ENCODE data around the gene ADAM12. TPM values are rescaled to one million over a fixed set of nuclear protein-coding genes. Genes with fewer than 3 reads are reported as not detected.

ADAM12 gene
- polyA plus RNA-seq, 3 donors: 19.7 to 23.0 (median 22.8) TPM

- DNase-seq: no peak
These were observed 245.2 kb downstream of the ADAM12 start for GRCh38 chr10:126143117-126143516.

DNA sequence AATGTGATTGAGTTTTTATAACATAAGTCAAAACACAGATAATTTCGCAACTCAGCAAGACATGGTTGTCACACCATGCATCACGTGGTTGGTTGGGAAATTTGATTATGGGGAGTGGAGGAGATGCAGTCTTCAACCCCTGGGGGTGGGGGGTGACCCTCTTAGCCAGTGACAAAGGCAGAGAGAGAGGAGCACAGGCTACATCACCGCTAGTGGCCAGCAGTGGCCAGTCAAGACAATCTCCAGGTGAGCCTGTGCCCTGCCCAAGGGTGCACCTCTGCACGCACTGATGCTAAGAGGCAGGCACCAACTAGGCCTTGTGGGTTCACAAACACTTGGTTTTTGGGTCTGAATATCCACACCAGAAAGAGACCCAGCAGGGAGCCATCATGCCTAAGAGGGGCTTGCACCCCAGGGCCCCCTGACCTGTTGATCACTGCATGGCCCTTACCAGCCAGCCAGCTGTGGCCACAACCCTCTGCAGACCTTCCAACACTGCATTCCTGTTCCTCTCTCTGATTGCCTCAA is 247.5 kb downstream of the ADAM12 start:
- no peak for DNase-seq

DNA sequence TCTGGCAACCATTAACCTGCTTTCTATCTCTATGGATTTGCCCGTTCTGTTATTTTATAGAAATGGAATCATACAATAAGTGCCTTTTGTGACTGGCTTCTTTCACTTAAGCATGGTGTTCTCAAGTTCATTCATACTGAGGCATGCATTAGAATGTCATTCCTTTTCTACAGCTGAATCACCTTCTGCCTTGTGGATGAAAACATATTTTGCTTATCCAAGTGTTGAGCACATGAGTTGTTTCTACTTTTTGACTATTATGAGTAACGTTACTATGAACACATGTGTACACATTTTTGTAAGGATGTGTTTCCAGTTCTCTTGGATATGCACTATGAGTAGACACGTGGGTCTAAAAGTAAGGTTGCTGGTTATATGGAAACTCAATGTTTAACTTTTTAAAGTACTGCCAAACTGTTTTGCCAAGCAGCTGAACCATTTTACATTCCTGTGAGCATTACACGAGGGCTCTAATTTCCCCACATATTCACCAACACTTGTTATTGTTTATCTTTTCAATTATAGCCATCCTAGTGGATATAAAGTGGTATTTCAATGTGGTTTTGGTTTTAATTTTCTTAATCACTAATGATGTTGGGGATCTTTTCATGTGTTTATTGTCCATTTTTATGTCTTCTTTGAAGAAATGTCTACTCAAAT is 250.6 kb downstream of the ADAM12 start:
- no peak for DNase-seq

DNA sequence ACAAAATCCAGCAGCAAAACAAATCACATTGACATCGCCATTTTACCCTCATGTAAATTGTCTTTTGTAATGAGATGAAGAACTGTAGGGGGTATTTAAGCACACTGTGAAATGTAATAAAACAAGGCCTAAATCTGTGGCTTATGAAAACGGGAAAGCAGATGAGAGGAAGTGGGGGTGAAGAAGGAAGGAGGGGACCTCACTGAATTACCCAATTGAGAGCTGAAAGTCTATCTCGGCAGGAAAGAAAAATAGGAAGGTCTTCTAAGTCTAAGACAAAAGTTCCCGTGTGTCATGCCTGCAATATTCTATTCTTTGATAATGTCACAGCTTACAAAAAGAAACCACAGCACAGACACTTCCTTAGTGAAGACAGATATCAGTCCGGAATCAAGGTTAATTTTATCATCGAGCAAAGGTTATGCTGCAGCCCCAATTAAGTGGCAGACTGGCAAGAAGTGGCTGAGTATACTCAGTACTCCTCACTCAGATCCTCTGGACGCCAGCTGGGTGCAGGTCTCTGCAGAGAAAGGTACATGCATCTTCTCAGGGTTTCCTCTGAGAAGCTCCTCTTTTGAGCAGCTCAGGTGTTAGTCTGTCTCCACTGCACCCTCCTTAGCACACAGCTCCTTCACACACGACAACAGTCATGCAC is 252.2 kb downstream of the ADAM12 start:
- no peak for DNase-seq

DNA sequence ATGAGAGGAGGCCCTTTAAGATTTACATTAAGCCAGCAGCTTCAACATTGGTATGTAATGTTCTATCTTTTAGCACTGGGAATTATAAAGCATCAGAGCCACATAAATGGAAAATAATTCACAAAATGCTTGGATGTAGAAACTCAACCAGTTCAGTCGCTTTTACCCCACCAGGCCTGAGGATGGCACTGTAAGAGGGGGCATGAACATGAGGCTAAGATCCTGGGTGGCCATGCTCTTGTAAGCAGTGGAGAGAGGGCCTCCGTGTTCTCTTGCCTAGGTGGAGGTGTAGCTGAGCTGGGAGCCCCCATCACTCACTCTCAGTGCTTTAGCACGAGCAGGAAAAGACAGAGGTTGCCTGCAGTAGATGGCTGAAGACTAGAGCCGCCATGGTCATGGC is 253.1 kb downstream of the ADAM12 start:
- no peak for DNase-seq

DNA sequence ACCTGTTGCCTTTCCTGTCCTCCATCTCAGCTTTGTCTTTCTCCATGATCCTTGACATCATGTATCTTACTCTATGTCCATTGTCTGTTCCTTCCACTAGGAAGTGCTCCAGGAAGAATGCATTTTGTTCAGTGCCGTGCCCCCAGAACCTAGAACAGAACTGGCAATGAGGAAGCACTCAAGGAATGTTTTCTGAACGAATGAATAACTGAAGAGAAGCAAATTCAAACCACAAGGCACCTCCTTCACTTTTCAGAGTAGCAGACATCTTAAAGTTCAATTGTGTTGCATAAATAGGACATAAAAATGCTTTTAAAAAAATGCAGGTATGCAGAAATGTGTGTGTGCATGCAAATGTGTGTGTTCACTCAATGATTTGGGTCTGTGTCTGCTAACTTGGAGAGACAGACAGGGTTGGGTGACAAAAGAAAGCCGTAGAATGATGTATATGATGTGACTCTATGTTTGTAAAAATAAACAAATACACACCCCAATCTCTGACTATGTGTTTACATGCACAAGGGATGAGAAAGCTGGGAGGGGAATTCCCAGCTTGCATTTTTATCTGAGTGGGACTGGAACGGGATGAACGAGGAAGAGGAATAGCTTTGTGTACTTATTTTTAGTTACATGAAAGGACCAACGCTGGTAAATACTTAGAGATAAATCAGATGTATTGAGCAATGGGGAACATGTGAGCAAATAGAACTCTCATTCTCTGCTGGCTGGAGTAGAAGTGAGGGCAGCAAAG is 254.2 kb downstream of the ADAM12 start:
- DNase-seq: no peak

DNA sequence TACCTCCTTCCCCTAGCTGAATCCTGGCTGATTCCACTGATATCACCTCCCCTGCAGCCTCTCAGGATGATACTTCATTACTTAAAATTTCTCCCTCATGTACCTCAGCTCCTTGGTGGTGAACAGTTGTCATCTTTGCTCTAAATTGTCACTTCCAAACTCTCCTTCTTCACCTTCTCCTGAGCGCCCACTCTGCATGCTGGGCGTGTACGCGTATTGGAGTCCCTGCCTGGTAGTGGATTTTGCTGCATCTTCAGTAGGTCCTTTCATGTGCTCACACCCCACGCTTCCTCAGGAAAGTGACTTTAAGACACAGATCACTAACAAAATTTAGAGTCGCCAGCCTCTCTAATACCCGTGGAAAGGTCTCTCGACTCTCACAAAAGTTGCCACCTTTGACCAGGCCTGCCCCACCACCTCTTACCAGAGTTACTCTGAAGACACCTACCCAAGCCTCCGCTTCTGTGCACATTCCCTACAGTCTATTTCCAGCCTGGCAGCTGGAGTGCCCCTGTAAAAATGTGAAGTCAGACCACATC is 255.1 kb downstream of the ADAM12 start:
- DNase-seq: no peak

DNA sequence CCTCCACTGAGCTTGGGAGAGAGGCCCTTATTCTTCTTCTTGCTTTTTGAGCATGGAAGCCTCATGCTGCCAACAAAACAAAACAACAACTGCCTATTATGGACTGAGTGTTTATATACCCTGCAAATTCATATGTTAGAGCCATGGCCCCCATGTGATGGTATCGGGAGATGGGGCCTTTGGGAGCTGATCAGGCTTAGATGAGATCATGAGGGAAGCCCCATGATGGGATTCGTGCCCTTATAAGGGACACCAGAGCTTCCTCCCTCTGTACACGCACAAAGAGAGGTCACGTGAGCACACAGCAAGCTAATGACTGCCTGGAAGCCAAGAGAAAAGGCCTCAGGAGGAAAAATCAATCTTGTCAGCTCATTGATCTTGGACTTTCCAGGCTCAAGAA is 256.9 kb downstream of the ADAM12 start:
- DNase-seq: no peak

- peak; percentile 33 for DNase-seq
These were observed 258.0 kb downstream of the ADAM12 start for GRCh38 chr10:126130271-126130710.

DNA sequence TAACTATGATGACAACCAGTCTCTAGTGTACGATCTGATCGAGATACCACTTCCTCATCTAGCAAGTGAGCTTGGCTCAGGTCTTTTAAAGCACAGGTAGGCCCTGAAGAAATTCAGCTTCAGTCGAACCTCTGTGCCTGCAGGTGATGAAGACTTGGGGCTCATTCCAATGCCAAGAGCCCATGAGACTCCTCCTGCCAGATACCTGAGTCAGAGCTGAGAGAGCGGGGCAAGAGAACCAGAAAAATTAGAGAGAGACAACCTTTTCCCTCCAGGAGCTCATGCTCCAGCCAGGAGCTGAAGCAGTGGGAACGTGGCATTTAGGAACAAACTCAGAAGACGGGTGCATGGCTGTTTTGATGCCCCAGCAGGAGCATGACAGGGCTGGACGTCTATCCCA is 259.3 kb downstream of the ADAM12 start:
- DNase-seq: no peak

GRCh38 chr10:126128581-126128980 is 259.7 kb downstream of the ADAM12 start:
- DNase-seq: no peak

GRCh38 chr10:126127481-126128029 is 260.7 kb downstream of the ADAM12 start:
- no peak for DNase-seq

- no peak for DNase-seq
These were observed 261.4 kb downstream of the ADAM12 start for GRCh38 chr10:126126866-126127265.

- no peak for DNase-seq
These were observed 262.3 kb downstream of the ADAM12 start for GRCh38 chr10:126126023-126126422.

- no peak for DNase-seq
These were observed 263.5 kb downstream of the ADAM12 start for GRCh38 chr10:126124668-126125349.

GRCh38 chr10:126124046-126124445 is 264.2 kb downstream of the ADAM12 start:
- DNase-seq: no peak

DNA sequence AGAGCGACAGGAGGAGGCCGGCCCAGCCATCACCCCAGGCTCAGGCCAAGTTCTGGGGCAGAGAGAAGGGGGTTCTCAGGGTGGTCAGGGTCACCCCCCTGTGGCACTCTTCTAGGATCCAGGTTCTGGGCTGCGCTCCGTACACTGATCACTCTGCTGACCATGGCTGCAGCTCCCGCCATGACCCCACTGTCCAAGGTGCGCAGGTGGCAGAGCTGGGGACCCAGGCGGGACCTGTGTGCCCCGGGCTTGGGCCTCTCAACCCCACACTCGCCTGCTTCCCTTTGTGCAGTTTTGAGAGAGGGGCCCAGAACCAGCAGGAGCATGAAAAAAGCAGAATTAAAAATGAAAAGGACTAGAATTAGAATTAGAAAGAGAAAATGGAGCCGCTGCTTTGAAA is 264.8 kb downstream of the ADAM12 start:
- DNase-seq: no peak

DNA sequence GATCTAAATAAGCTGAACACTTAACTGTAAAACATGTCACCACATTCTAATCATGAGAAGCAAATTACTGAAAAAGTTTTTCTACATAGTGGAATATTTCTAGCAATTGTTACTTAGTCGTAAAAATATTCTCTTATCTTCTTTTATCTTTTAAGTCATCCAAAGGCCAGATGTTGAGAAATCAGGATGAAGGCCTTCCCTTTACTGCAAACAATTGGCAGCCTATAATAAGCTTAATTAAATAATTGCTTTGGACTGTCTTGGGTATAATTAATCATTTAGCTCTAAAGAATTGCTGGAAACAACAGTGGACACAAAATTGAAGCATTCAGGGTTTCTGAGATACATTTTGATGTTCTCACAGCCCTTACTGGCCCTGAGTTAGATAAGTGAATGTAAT is 265.4 kb downstream of the ADAM12 start:
- DNase-seq: no peak

GRCh38 chr10:126119599-126119998 is 268.7 kb downstream of the ADAM12 start:
- DNase-seq: no peak

DNA sequence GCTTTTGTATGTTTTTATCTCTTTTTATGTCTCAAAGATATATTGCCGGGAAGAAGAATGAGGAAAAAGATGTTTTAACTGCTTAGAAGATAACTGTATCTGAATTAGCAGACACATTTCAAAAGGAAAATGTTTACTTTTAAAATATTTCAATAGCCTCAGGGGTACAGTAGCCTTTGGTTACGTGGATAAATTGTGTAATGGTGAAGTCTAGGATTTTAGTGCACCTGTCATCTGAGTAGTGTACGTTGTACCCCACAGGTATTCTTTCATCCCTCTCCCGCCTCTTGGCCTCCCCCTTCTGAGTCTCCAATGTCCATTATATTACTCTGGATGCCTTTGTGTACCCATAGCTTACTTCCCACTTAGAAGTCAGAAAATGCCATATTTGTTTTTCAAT is 269.8 kb downstream of the ADAM12 start:
- DNase-seq: no peak

DNA sequence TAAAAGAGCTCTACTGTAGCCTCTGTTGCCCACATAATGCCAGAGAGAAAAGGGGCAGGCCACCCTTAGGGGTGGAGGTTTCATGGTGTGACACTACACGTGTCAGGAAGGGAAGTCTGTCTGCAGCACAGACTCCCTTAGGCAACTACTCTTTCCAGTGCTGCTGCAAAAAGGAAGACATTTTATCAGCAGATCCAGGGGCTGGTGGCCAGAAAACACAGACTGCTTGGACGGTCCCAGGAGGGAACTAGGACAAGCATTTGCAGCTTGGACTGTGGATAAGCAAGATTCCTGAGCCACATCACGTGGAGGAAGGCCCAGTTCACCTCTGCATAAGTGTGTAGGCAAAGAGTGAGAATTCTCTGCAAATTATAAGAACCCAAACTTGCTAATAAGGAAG is 271.1 kb downstream of the ADAM12 start:
- no peak for DNase-seq

DNA sequence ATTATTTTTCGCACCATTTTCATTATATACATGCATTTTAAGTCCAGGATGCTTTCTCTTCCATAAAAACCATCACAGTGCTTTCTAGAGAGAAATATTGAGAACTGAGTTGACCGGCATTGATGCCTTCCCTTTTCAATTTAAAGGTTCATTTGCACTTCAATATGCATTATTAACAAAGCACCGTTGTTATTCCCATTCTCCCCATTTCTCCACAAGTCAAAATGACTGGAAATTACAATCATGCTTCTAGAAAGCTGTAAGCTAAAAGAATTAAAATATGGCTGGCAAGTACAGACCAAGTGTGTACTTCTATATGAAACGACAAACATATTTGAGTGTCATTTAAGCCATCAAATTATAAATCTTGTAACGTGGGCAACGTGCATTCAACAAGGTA is 272.4 kb downstream of the ADAM12 start:
- no peak for DNase-seq

Data from renal pelvis (tissue), 4 donors.